Neural crest cell (in vitro differentiated cells): Measurements from ENCODE around the gene SCN4B. TPM values are rescaled to one million over a fixed set of nuclear protein-coding genes. Genes with fewer than 3 reads are reported as not detected.

Experiments
- DNase-seq: peaks from one replicate; pipeline ENCODE4 v3.0.0; 2021; ENCODE audit warnings: low read depth, mixed read lengths, low spot score
- H3K27ac Mint-ChIP-seq: one replicate; pipeline ENCODE4 v1.8.0; 2021; ENCODE audit warnings: mild to moderate bottlenecking, mixed read lengths; ENCODE audit not compliant: unreplicated experiment
- H3K27me3 Mint-ChIP-seq: 2 replicates; pipeline ENCODE4 v1.8.0; 2021; ENCODE audit warnings: low read depth, mild to moderate bottlenecking, mixed read lengths
- H3K36me3 Mint-ChIP-seq: 2 replicates; pipeline ENCODE4 v1.8.0; 2021; ENCODE audit warnings: low read depth, mild to moderate bottlenecking, mixed read lengths
- H3K4me1 Mint-ChIP-seq: 2 replicates; pipeline ENCODE4 v1.8.0; 2021; ENCODE audit warnings: mixed read lengths
- H3K4me3 Mint-ChIP-seq: one replicate; pipeline ENCODE4 v1.8.0; 2021; ENCODE audit warnings: mild to moderate bottlenecking, mixed read lengths
- H3K9me3 Mint-ChIP-seq: 2 replicates; pipeline ENCODE4 v1.8.0; 2021; ENCODE audit warnings: mixed read lengths
- CTCF ChIP-seq: fragments of 200-600 bp; sonication (generic); conservative IDR thresholded peaks from 2 replicates; pipeline ENCODE4 v1.5.0; 2021; ENCODE audit warnings: antibody characterized with exemption, mild to moderate bottlenecking
- total RNA-seq: library from RNA; stranded (reverse); gene quantifications from 2 replicates; pipeline ENCODE4 v1.2.1, GENCODE V29; 2021

Gene SCN4B
- total RNA-seq, 1 donor from 2014 or later = 2.0 TPM

GRCh38 chr11:118124929-118125535 lies 27.6 kb downstream of the SCN4B start:
- peaks cover 2% of the 10 kb centered on the region for H3K36me3 Mint-ChIP-seq
- DNase-seq = no peak
- H3K27me3 Mint-ChIP-seq = no peaks in the 10 kb centered on the region
- H3K4me1 Mint-ChIP-seq = no peaks in the 10 kb centered on the region
- no peak for TF ChIP-seq CTCF
- H3K27ac Mint-ChIP-seq = no peak overlapping the region
- no peak overlapping the region for H3K4me3 Mint-ChIP-seq
- H3K9me3 Mint-ChIP-seq = peaks cover 4% of the 10 kb centered on the region

- H3K27me3 Mint-ChIP-seq = peaks cover 9% of the 10 kb centered on the region
- H3K27ac Mint-ChIP-seq = no peak overlapping the region
- DNase-seq = no peak
- no peak overlapping the region for H3K4me3 Mint-ChIP-seq
- no peak for TF ChIP-seq CTCF
- peaks cover 4% of the 10 kb centered on the region for H3K9me3 Mint-ChIP-seq
- no peaks in the 10 kb centered on the region for H3K4me1 Mint-ChIP-seq
- H3K36me3 Mint-ChIP-seq = peaks cover 2% of the 10 kb centered on the region
These were observed 31.8 kb downstream of the SCN4B start for GRCh38 chr11:118120793-118121192.

- Mint-ChIP-seq H3K27me3 (peaks cover 9% of the 10 kb centered on the region), H3K27ac (peak overlapping the region; percentile 3), H3K9me3 (peaks cover 4% of the 10 kb centered on the region), H3K4me1 (no peaks in the 10 kb centered on the region), H3K4me3 (no peak overlapping the region), H3K36me3 (peaks cover 2% of the 10 kb centered on the region)
- no peak for DNase-seq
- TF ChIP-seq CTCF = no peak
These were observed 34.6 kb downstream of the SCN4B start for GRCh38 chr11:118117790-118118601.

GRCh38 chr11:118115048-118115447 lies 37.6 kb downstream of the SCN4B start:
- H3K27me3 Mint-ChIP-seq = peaks cover 9% of the 10 kb centered on the region
- H3K4me1 Mint-ChIP-seq = no peaks in the 10 kb centered on the region
- TF ChIP-seq CTCF = no peak
- H3K27ac Mint-ChIP-seq = no peak overlapping the region
- no peak overlapping the region for H3K4me3 Mint-ChIP-seq
- H3K9me3 Mint-ChIP-seq = no peaks in the 10 kb centered on the region
- H3K36me3 Mint-ChIP-seq = no peaks in the 10 kb centered on the region
- no peak for DNase-seq

GRCh38 chr11:118114266-118114665 lies 38.4 kb downstream of the SCN4B start:
- Mint-ChIP-seq H3K4me3 (no peak overlapping the region), H3K36me3 (no peaks in the 10 kb centered on the region), H3K4me1 (no peaks in the 10 kb centered on the region), H3K27me3 (peaks cover 9% of the 10 kb centered on the region), H3K9me3 (no peaks in the 10 kb centered on the region), H3K27ac (no peak overlapping the region)
- no peak for DNase-seq
- TF ChIP-seq CTCF = no peak
